Measurements from ENCODE around the gene RASGRP4. TPM values are rescaled to one million over a fixed set of nuclear protein-coding genes. Genes with fewer than 3 reads are reported as not detected.

RASGRP4 gene
- total and polyA plus RNA-seq, 5 experiments from 2014 or later, result 0.07 TPM; not detected in 4

DNA sequence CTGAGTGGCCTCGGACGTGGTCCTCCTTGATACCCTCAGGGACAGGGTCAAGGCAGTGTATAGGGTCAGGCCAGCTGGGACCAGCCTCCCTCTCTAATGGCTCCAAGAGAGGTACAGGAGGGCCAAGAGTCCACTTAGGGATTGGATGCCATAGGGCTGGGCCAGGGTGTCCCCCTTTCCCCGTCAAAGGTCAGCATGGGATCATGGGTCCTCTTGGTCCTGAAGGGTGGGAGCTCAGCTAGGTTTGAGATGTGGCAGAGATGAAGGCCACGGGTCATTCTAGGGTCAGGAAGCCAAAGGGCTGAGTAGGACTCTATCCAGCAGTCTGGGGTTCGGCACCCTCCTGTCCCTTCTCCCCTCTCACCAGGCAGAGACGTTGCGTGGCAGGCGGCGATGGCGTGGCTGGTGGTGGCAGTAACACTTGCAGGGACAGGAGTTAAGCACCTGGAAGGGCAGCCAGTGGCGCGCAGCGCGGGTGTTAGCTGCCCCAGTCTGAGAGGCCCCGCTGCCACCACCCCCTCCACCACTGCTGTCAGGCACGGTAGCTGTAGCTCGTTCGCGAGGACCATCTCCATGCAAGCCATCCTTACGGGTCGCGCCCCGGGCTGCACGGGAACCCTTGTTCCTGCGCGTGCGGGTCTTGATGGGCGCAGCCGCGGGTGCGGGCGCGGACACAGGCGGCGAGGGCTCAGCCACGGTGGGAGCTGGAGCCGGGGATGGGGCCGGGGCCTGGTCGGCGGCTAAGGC lies 40.8 kb downstream of the RASGRP4 start:
- H3K36me3 Mint-ChIP-seq, result peaks cover 0 to 62% (median 42%) of the 10 kb centered on the region in 3 donors
- ATAC-seq (no peak), DNase-seq (no peak)
- H3K4me3 Mint-ChIP-seq, result peak overlapping the region in 4 of 10 donors; percentile 15 to 57 (median 53)
- H3K27me3 Mint-ChIP-seq, result peaks cover 10 to 52% (median 27%) of the 10 kb centered on the region in 5 donors
- H3K9me3 Mint-ChIP-seq, result no peaks in the 10 kb centered on the region
- H3K4me1 Mint-ChIP-seq, result peaks cover 11 to 23% (median 22%) of the 10 kb centered on the region in 4 donors
- H3K27ac Mint-ChIP-seq, result peak overlapping the region in 2 of 10 donors; percentile 62 to 78
- POLR2A ChIA-PET, result interaction anchor here (0.6 to 1.7 kb wide), 3 partner anchors 11 to 445 kb away, joined by 3 to 4 read pairs (median 3); partner anchors contain the start of genes FAM98C and PSMD8

DNA sequence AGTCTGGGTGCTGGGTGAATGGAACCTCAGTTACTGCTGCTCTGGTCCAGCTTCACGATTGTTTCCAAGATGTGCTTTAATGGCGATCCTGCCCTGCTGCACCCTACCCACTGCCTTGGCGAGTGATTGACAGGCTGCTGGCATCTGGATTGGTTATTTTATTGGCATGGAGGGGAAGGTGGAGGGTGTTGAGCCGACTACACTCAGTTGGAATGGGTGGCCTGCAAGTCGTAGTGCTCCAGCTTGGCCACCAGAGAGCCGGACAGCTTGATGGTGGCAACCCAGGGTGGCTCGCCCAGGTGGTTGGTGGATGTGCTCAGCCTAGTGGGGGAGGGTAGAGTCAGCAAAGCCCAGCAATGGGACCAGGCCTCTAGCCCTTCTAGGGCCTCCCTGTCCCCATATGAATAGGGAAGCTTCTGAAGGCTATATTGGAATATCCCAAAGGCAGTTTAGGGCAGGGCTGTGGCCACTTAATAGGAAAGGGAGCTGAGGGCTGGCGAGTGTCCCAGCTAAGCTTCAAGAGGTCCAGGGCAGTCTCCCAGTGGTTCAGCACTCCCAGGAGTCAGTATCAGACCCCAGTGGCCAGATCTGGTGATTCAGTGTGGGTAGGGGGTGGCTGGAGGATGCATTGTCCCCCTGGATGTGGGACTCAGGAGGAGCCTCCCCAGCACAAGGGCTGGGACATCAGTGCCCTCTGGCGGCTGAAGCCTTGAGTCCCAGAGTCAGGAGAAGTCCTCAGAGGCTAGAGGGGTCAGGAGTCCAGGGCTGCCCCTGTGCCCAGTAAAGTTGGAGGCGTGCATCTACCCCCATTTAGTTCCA lies 41.6 kb downstream of the RASGRP4 start:
- ATAC-seq, result no peak
- peak overlapping the region in 3 of 10 donors; percentile 15 to 57 (median 22) for H3K4me3 Mint-ChIP-seq
- H3K27me3 Mint-ChIP-seq, result peaks cover 7 to 49% (median 23%) of the 10 kb centered on the region in 5 donors
- H3K4me1 Mint-ChIP-seq, result peaks cover 10 to 24% (median 19%) of the 10 kb centered on the region in 4 donors
- H3K9me3 Mint-ChIP-seq, result no peaks in the 10 kb centered on the region
- POLR2A ChIA-PET, result interaction anchor here (0.9 to 1.7 kb wide), 3 partner anchors 10 to 19 kb away, joined by 3 to 4 read pairs (median 4); partner anchors contain the start of genes FAM98C and PSMD8
- peak overlapping the region in 2 of 10 donors; percentile 62 to 78 for H3K27ac Mint-ChIP-seq
- peaks cover 0 to 69% (median 47%) of the 10 kb centered on the region in 3 donors for H3K36me3 Mint-ChIP-seq
- no peak for DNase-seq

DNA sequence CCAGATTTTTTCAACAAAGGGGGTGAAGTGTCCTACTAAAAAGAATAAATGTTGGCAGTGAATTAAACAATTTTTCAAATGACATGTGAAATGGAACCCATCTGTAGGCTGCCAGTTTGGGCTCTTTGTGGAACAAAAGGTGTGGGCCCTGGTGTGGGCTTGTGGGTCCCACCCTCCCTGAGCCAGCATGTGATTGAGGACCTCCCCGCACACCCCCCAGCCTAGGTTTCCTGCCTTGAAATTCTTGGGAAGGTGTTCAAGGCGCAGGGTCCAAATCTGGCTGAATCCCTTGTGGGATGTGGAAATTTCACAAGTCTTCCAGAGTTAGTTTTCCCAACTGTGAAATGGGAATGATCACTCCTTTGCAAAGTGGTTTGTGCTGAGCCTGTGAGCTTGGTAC lies 42.3 kb downstream of the RASGRP4 start:
- H3K27me3 Mint-ChIP-seq, result peaks cover 5 to 48% (median 25%) of the 10 kb centered on the region in 5 donors
- POLR2A ChIA-PET, result interaction anchor here (0.9 to 1.7 kb wide), 3 partner anchors 9 to 38 kb away, joined by 3 to 4 read pairs (median 4); partner anchors contain the start of gene PSMD8
- no peaks in the 10 kb centered on the region for H3K9me3 Mint-ChIP-seq
- H3K36me3 Mint-ChIP-seq, result peaks cover 0 to 76% (median 54%) of the 10 kb centered on the region in 3 donors
- DNase-seq (no peak), ATAC-seq (no peak)
- no peak overlapping the region for H3K27ac Mint-ChIP-seq
- peaks cover 11 to 28% (median 17%) of the 10 kb centered on the region in 4 donors for H3K4me1 Mint-ChIP-seq
- no peak overlapping the region for H3K4me3 Mint-ChIP-seq

DNA sequence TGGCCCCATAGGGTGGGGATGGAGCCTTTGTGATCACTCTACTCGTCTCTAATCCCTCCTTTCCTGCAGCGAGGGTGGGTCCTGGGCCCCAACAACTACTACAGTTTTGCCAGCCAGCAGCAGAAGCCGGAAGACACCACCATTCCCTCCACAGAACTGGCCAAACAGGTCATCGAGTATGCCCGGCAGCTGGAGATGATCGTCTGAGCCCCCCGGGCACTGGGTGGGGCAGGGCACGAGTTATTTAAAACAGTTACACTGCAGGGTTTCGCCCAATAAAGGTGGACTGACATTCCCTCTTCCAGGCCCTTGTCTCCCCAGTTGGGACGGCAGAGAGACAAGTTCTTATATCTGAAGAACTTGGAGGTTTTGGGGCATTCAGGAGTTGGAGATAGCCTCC lies 42.8 kb downstream of the RASGRP4 start:
- H3K27me3 Mint-ChIP-seq, result peaks cover 5 to 47% (median 24%) of the 10 kb centered on the region in 5 donors
- H3K9me3 Mint-ChIP-seq, result no peaks in the 10 kb centered on the region
- peaks cover 0 to 82% (median 55%) of the 10 kb centered on the region in 3 donors for H3K36me3 Mint-ChIP-seq
- peaks cover 10 to 25% (median 16%) of the 10 kb centered on the region in 4 donors for H3K4me1 Mint-ChIP-seq
- POLR2A ChIA-PET, result interaction anchor here (1.0 kb wide), 1 partner anchor 37 kb away, joined by 3 read pairs; no protein-coding TSS in a partner anchor
- no peak overlapping the region for H3K4me3 Mint-ChIP-seq
- ATAC-seq, result no peak
- H3K27ac Mint-ChIP-seq, result no peak overlapping the region
- DNase-seq, result no peak

DNA sequence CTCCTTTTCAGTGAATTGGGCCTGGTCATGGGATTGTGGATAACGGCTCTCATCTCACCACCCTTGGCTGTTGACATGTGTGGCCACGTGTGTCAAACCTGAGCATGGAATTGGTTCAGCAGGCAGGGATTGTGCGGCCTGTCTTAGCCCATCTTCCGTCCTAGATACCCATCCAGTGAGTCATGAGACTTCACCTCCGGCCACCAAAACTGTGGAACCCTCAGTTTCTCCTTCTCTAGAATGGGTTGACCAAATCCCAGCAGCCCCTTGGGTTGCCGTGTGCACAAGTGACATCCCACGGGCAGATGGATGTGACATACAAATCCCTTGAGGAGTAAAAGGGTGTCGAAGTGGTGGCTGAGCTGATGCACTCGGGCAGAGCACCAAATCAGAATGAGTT lies 44.9 kb downstream of the RASGRP4 start:
- peaks cover 7 to 22% (median 15%) of the 10 kb centered on the region in 4 donors for H3K4me1 Mint-ChIP-seq
- no peaks in the 10 kb centered on the region for H3K9me3 Mint-ChIP-seq
- no peak overlapping the region for H3K27ac Mint-ChIP-seq
- no peak for ATAC-seq
- POLR2A ChIA-PET, result no interaction called here
- H3K27me3 Mint-ChIP-seq, result peaks cover 0 to 37% (median 16%) of the 10 kb centered on the region in 5 donors
- H3K4me3 Mint-ChIP-seq, result no peak overlapping the region
- DNase-seq, result no peak
- peaks cover 0 to 88% (median 57%) of the 10 kb centered on the region in 3 donors for H3K36me3 Mint-ChIP-seq

DNA sequence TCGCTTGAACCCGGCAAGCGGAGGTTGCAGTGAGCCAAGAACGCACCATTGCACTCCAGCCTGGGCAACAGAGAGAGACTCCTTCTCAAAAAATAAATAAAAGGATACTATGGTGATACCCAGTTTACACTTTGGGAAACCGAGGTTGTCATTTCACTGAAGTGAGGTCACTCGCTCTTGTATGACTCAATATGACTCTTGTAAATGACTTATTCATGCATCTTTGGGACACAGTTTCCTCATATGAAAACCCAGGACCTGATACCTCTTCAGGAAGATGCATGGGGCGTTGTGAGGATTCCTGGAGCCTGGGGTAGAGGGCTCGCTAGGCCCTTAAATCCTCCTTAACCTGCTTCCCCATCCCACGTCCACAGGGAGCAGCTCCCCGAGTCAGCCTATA lies 47.2 kb downstream of the RASGRP4 start:
- no peak for ATAC-seq
- POLR2A ChIA-PET, result no interaction called here
- peaks cover 21 to 37% (median 33%) of the 10 kb centered on the region in 4 donors for H3K4me1 Mint-ChIP-seq
- H3K27me3 Mint-ChIP-seq, result peaks cover 0 to 20% (median 7%) of the 10 kb centered on the region in 5 donors
- H3K36me3 Mint-ChIP-seq, result peaks cover 0 to 81% (median 51%) of the 10 kb centered on the region in 3 donors
- H3K27ac Mint-ChIP-seq, result no peak overlapping the region
- no peak for DNase-seq
- no peaks in the 10 kb centered on the region for H3K9me3 Mint-ChIP-seq
- H3K4me3 Mint-ChIP-seq, result no peak overlapping the region

DNA sequence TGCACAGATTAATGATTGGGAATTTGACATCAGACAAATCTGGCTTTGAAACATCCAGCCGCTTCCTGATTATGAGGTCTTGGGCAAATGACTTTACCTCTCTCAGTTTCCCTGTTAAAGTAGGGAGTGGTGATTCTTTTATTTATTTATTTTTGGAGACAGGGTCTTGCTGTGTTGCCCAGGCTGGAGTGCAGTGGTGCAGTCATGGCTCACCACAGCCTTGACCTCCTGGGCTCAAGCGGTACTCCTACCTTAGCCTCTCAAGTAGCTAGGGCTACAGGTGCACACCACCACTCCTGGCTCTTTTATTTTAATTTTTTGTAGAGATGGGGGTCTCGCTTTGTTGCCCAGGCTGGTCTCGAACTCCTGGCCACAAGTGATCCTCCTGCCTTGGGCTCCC lies 49.0 kb downstream of the RASGRP4 start:
- POLR2A ChIA-PET, result interaction anchor here (3.7 to 5.2 kb wide), 3 partner anchors 13 to 26 kb away, joined by 34 to 48 read pairs (median 38); partner anchors contain the start of genes FAM98C, GGN and SPRED3
- Mint-ChIP-seq H3K36me3 (peaks cover 0 to 63% (median 34%) of the 10 kb centered on the region in 3 donors), H3K9me3 (no peaks in the 10 kb centered on the region), H3K27ac (peak overlapping the region in 1 of 10 donors; percentile 82), H3K27me3 (peaks cover 0 to 6% (median 0%) of the 10 kb centered on the region in 5 donors), H3K4me3 (peak overlapping the region in 9 of 10 donors; percentile 14 to 99 (median 88)), H3K4me1 (peaks cover 21 to 37% (median 33%) of the 10 kb centered on the region in 4 donors)
- DNase-seq, result no peak
- ATAC-seq, result no peak

DNA sequence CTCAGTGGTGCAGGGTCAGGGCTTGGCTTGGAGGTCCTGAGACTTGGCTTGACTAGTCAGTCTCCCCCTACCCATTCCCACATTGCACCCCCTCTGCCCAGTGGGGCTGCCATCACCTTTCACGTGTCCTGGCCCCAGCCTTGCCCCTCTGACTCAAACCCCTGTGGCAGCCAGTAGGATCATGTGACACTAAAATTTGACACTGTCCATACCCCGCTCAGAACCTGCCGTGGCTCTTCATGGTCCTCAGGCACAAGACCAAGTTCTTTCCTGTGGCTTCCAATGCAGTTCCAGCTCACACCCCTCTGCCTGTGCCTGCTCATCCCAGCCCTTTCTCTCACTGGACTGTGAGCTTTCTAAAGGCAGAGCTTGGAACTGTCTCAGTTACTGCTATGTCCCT lies 49.4 kb downstream of the RASGRP4 start:
- Mint-ChIP-seq H3K4me3 (peak overlapping the region; percentile 49 to 99 (median 84)), H3K36me3 (peaks cover 0 to 58% (median 30%) of the 10 kb centered on the region in 3 donors), H3K27ac (peak overlapping the region in 3 of 10 donors; percentile 52 to 82 (median 63)), H3K4me1 (peaks cover 21 to 37% (median 33%) of the 10 kb centered on the region in 4 donors), H3K9me3 (no peaks in the 10 kb centered on the region), H3K27me3 (peaks cover 0 to 5% (median 1%) of the 10 kb centered on the region in 5 donors)
- DNase-seq (no peak), ATAC-seq (no peak)
- POLR2A ChIA-PET, result interaction anchor here (0.5 to 5.2 kb wide), 6 partner anchors 13 to 1059 kb away, joined by 3 to 48 read pairs (median 18); partner anchors contain the start of genes FAM98C, GGN, RPS16 and SIPA1L3

DNA sequence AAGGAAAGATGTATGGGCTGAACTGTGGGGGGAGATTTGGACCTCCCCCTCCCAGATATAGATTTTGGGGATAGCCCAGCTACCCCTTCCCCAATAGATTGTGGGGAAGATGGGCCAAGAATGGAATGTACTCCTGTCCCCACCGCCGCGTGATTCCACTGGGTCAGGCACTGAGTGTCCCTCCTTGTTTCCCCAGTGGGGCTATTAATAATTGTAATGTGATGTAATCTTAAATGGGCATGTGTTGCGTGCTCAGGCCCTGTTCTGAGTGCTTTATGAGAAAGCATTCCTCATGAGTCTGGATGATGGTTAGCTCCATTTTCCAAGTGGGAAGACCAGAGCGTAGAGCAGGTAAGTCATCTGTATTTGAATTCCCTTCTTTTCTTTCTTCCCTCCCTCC lies 50.3 kb downstream of the RASGRP4 start:
- Mint-ChIP-seq H3K36me3 (peaks cover 0 to 50% (median 22%) of the 10 kb centered on the region in 3 donors), H3K4me3 (peak overlapping the region; percentile 94 to 100 (median 99)), H3K27ac (peak overlapping the region in 6 of 10 donors; percentile 95 to 100 (median 98)), H3K27me3 (peaks cover 0 to 6% (median 2%) of the 10 kb centered on the region in 5 donors), H3K9me3 (no peaks in the 10 kb centered on the region), H3K4me1 (peaks cover 21 to 37% (median 33%) of the 10 kb centered on the region in 4 donors)
- ATAC-seq (no peak), DNase-seq (no peak)
- POLR2A ChIA-PET, result interaction anchor here (0.6 to 5.2 kb wide), 9 partner anchors 14 to 1060 kb away, joined by 3 to 56 read pairs (median 4); partner anchors contain the start of genes CATSPERG, FAM98C, GGN and RPS16

DNA sequence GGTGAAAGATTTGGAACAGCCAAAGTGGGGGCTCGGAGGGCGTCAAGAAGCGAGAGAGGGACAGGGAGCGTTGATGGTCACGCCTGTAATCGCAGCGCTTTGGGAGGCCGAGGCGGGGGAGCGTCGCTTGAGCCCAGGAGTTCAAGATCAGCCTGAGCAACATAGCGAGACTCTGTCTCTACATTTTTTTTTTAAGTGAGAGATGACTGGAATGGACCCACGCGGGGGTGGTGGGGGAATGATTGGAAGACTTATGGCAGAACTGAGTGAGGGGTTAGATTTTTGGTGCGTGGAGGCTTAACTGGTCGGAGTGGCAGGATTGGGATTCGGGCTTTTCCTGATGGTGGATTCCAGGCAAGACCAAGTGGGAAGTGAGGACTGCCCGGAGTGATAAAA lies 50.9 kb downstream of the RASGRP4 start:
- Mint-ChIP-seq H3K4me1 (peaks cover 21 to 36% (median 32%) of the 10 kb centered on the region in 4 donors), H3K4me3 (peak overlapping the region; percentile 94 to 100 (median 99)), H3K27ac (peak overlapping the region; percentile 93 to 100 (median 98)), H3K27me3 (peaks cover 0 to 10% (median 7%) of the 10 kb centered on the region in 5 donors), H3K9me3 (no peaks in the 10 kb centered on the region), H3K36me3 (peaks cover 0 to 43% (median 17%) of the 10 kb centered on the region in 3 donors)
- POLR2A ChIA-PET, result interaction anchor here (0.6 to 5.2 kb wide), 16 partner anchors 10 to 474 kb away, joined by 3 to 56 read pairs (median 4); partner anchors contain the start of genes ACTN4, CATSPERG, EIF3K and FAM98C
- ATAC-seq (no peak), DNase-seq (no peak)

DNA sequence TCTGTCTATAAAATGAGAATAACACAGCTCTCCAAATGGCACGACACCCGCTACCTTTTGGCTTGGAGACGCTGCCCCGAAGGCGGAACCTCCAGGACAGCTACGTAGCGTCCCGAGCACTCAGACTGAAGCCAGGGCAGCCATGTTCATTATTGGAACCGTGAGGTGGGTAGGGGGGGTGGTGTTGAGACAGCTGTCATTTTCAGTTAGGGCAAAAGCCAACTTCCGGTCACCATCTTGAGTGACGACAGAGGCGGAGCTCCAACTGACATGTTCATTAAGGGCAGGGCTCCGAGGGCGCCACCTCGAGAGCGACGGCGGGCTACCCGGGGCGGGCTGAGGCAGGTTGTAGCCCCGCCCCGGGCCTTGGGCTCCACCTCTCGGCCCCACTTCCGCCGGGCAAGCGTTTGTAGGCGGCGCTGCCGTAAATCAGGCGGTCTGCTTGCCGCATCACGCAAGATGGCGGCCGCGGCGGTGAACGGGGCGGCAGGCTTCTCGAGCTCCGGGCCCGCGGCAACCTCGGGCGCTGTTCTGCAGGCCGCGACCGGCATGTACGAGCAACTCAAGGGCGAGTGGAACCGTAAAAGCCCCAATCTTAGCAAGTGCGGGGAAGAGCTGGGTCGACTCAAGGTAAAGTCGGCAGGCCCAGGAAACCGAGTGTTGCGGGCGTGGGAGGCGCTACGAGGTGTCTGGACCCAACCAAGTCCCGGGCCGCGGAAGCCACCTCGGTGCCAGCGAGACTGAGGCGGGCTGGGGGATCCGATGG lies 51.5 kb downstream of the RASGRP4 start, which contains the start of gene PSMD8:
PSMD8 (plus strand) TSS at position 240 of the 766 bp plus-strand sequence; CDS start at position 271, 31 bp downstream.
- DNase-seq (peak; percentile 91 to 99 (median 98)), ATAC-seq (peak; percentile 95 to 96)
- H3K27me3 Mint-ChIP-seq, result peaks cover 0 to 13% (median 8%) of the 10 kb centered on the region in 5 donors
- POLR2A ChIA-PET, result interaction anchor here (0.5 to 5.2 kb wide), 24 partner anchors 10 to 1157 kb away, joined by 3 to 56 read pairs (median 4); partner anchors contain the start of genes ACTN4, CATSPERG, EIF3K and FAM98C
- H3K4me1 Mint-ChIP-seq, result peaks cover 21 to 35% (median 31%) of the 10 kb centered on the region in 4 donors
- H3K9me3 Mint-ChIP-seq, result no peaks in the 10 kb centered on the region
- peak within 1 kb of the TSS; percentile 93 to 100 (median 98) for H3K27ac Mint-ChIP-seq
- peaks cover 0 to 39% (median 14%) of the 10 kb centered on the region in 3 donors for H3K36me3 Mint-ChIP-seq
- peak within 1 kb of the TSS; percentile 94 to 100 (median 99) for H3K4me3 Mint-ChIP-seq

Data from naive thymus-derived CD8-positive, alpha-beta T cell (primary cell).